GM12872 (cell line): ENCODE results near the gene DRGX.

Experiments used
- CTCF ChIP-seq: IDR thresholded peaks from 3 replicates; pipeline ENCODE4 v1.5.1; 2011; ENCODE audit warnings: low read depth, mild to moderate bottlenecking, low read length, moderate library complexity; ENCODE audit not compliant: insufficient read depth

DRGX gene

DNA sequence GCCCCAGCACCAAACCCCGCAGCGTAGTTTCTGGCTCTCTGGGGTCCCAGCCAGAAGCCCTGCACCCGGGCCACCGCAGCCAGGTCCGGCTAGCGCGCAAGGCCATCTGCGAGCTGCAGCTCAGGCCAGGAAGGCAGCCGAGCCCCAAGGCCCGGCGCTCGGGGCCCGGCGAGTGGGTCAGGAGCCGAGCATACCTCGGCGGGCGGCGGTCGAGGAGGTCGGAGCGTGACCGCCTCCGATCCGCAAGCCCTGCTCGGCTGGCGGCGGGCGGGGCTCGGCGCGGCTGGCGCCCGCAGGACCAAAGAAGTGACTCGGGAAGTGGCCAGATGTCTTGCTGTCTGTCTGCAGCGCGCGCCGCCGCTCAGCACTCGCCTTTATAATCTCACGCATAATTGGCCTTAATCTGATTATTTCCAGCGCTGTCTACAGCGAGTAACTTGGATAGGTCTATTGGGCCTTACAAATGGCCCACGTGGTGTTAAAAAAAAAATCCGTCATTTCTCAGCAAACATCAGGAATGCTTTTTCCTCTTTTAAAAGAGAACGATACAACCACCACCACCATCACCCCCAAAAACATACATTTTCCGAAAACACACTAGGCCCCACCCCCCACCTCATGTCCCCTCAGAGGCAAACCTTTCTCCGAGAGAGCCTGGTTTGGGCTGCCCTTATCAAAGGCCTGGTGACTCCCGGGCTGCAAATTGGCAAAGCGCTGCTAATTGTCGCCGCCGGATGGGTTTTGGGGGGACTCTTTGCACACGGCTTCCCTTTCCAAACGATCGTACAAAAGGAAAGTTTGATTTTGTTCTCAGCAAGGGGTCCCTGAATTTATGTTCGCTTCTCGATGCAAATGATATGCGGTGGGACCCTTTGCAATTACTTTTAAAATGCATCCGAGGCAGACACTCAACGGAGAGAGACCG is at the start of gene DRGX:
TSS of gene DRGX (minus strand) at position 349 of the 925 bp plus-strand sequence. CDS start 649 bp downstream, outside the sequence.
- TF ChIP-seq CTCF: no peak

GRCh38 chr10:49444349-49444748 is 48.5 kb upstream of the DRGX start:
- no peak for TF ChIP-seq CTCF

- no peak for TF ChIP-seq CTCF
These were observed 47.0 kb upstream of the DRGX start for GRCh38 chr10:49442863-49443262.

- TF ChIP-seq CTCF: no peak
These were observed 45.9 kb upstream of the DRGX start for GRCh38 chr10:49441488-49442476.

DNA sequence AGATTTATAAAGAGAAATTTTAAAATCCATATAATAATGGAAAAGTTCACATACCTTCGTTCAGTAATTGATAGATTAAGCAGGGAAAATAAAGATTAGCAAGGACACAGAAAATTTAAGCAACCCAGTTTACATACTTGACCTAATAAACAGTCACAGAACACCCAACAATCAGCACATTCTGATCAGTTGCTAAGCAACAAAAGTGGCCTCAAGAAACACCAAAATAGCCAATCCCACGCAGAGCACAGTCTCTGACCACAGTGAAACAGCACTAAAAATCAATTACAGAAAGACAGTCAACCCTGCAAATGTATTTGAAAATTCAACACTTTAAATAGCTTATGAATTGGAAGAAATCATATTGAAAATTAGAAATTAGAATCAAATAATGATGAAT is 39.3 kb upstream of the DRGX start:
- TF ChIP-seq CTCF: no peak

GRCh38 chr10:49433069-49433468 is 37.2 kb upstream of the DRGX start:
- TF ChIP-seq CTCF: no peak

- no peak for TF ChIP-seq CTCF
These were observed 35.5 kb upstream of the DRGX start for GRCh38 chr10:49431426-49431825.
